ENCODE results near the gene EPB41L4A.

DNA sequence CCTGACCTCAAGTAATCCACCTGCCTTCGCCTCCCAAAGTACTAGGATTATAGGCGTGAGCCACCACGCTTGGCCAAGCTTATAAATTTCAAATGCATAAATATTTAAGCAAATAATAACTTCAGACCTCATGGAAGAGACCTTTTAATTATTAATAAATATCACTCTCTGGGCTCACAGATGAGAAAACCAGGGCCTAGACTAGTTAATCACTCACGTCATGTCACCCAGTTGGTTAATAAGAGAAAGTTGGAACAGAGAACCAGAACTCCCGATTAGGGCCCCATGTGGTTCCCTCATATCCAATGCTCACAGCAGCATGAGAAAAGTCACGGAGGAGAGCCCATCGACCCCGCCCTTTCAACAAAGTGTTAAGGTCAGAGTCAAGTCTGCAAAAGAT, 79.3 kb downstream of the EPB41L4A start:
- TF ChIP-seq, protein P1, sequence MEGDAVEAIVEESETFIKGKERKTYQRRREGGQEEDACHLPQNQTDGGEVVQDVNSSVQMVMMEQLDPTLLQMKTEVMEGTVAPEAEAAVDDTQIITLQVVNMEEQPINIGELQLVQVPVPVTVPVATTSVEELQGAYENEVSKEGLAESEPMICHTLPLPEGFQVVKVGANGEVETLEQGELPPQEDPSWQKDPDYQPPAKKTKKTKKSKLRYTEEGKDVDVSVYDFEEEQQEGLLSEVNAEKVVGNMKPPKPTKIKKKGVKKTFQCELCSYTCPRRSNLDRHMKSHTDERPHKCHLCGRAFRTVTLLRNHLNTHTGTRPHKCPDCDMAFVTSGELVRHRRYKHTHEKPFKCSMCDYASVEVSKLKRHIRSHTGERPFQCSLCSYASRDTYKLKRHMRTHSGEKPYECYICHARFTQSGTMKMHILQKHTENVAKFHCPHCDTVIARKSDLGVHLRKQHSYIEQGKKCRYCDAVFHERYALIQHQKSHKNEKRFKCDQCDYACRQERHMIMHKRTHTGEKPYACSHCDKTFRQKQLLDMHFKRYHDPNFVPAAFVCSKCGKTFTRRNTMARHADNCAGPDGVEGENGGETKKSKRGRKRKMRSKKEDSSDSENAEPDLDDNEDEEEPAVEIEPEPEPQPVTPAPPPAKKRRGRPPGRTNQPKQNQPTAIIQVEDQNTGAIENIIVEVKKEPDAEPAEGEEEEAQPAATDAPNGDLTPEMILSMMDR (IDR thresholded peaks at IDR 0.05): no peak
- no peak for TF ChIP-seq POLR2AphosphoS5 (IDR thresholded peaks at IDR 0.05)
- no peak for TF ChIP-seq POLR2A (IDR thresholded peaks at IDR 0.05)
